Heart left ventricle (tissue), 16 donors: ENCODE data around the gene TJAP1. TPM values are rescaled to one million over a fixed set of nuclear protein-coding genes. Genes with fewer than 3 reads are reported as not detected.

Experiments
- ATAC-seq, 4 donors: fragments of 200-7000 bp; cut with Tn5 transposase; one replicate each; pipeline ENCODE4 v1.9.1; 2020 to 2022; ENCODE audit warnings: moderate library complexity in 4 of 4, mild to moderate bottlenecking in 3 of 4, moderate number of reproducible peaks in 1 of 4
- DNase-seq, 5 donors: peaks; one replicate each; pipeline ENCODE4 v3.0.0-alpha.2; 2020
- H3K27ac ChIP-seq, 12 donors: fragments of 200-600 bp; sonication (generic) in 4 of 12; one replicate each; pipeline versions ENCODE4 v1.5.0 to v1.8.0; 2016 to 2022; ENCODE audit warnings: mild to moderate bottlenecking in 2 of 12
- H3K27me3 ChIP-seq, 9 donors: fragments of 200-600 bp; sonication (generic) in 2 of 9; one replicate each; pipeline versions ENCODE4 v1.5.1 to v1.8.0; 2016 to 2022; ENCODE audit warnings: mild to moderate bottlenecking in 3 of 9
- H3K36me3 ChIP-seq, 9 donors: fragments of 200-600 bp; sonication (generic) in 2 of 9; one replicate each; pipeline versions ENCODE4 v1.5.0 to v1.8.0; 2018 to 2022; ENCODE audit warnings: mild to moderate bottlenecking in 2 of 9
- H3K4me1 ChIP-seq, 12 donors: fragments of 200-600 bp; sonication (generic) in 4 of 12; one replicate each; pipeline versions ENCODE4 v1.5.0 to v1.8.0; 2016 to 2022; ENCODE audit warnings: mild to moderate bottlenecking in 3 of 12
- H3K4me3 ChIP-seq, 12 donors: fragments of 200-600 bp; sonication (generic) in 4 of 12; one replicate each; pipeline versions ENCODE4 v1.5.0 to v1.8.0; 2017 to 2022; ENCODE audit warnings: mild to moderate bottlenecking in 9 of 12, moderate library complexity in 4 of 12
- H3K9me3 ChIP-seq, 12 donors: fragments of 200-600 bp; sonication (generic) in 4 of 12; one replicate each; pipeline versions ENCODE4 v1.5.0 to v1.8.0; 2016 to 2022; ENCODE audit warnings: mild to moderate bottlenecking in 1 of 12
- POLR2A ChIP-seq, 2 donors: fragments of 450-650 bp; IDR thresholded peaks; one replicate each; pipeline ENCODE4 v1.6.1; 2017; ENCODE audit warnings: antibody characterized with exemption in 2 of 2, mild to moderate bottlenecking in 2 of 2, moderate library complexity in 2 of 2
- WGBS, 4 donors: extraction: QIAGEN DNeasy Blood & Tissue Kit in 2 of 4; methylation state at CpG; one replicate each; pipeline versions ENCODE4 v1.1.5 to v1.1.7; 2013 to 2018; 5-methylcytosine and 5-hydroxymethylcytosine counted together
- intact Hi-C, 10 donors: fragments of 100-400 bp; cut with DNase I; formaldehyde crosslinking; loops; one replicate each; pipeline versions ENCODE4 v1.11.1 to v1.14.2; 2022
- polyA plus RNA-seq, 2 donors: library from polyadenylated mRNA; stranded (reverse); fragments of 200-250 nt; gene quantifications; one replicate each; pipeline ENCODE4 v1.2.3, GENCODE V29; 2013
- total RNA-seq, 9 donors: library from RNA; depleted of rRNA in 2 of 9; stranded (reverse); fragments of >200 nt in 2 of 9; fragmentation: NEBNext Ultra II Directional in 3 of 9; extraction: Animal tissue kit (Norgen Biotek cat#: 25700) in 3 of 9; gene quantifications; one replicate each; pipeline versions ENCODE4 v1.1.0 to v1.2.4, GENCODE V29; 2016 to 2023
- TF ChIP-seq, protein P1 (sequence below), 12 donors: fragments of 200-600 bp; sonication (generic) in 4 of 12; IDR thresholded peaks; one replicate each; pipeline versions ENCODE4 v1.5.0 to v1.8.0; 2018 to 2022; ENCODE audit warnings: antibody characterized with exemption in 12 of 12, mild to moderate bottlenecking in 5 of 12
- donor health status: ischemic (EF 13 %, LVEDD 7.1; RV severe dilation, severe dysfunction).
- donor health status: healthy with polysubstance abuse.
- donor health status: DM: no; HTN: yes; CAD: no.
- donor health status: DM: no; HTN: no; CAD: no.
- donor health status: ischemic (EF 25% LVEDD 6.9; RV normal size, moderate dysfunction).
- donor health status: ischemic (EF 25% LVEDD 5.7; RV mildly dilated, moderate dysfunction).
- donor health status: healthy.
- donor health status: DM: yes; HTN: yes; CAD: no.
- donor health status: ischemic (EF 35%, LVEDD 5.7; RV mildly dilated, moderate dysfunction).
- donor health status: nonischemic (EF 11% LVEDD 7.7; RV severe dilation, severe dysfunction).
- donor health status: DM: yes; HTN: yes; CAD: no.
- donor health status: PGD.
- donor health status: ischemic (EF 29% LVEDD 5.4; RV normal size, mild dysfunction).
- donor health status: nonischemic (EF 23%, LVEDD 6.1; RV moderate dilation, normal function).

The TJAP1 gene
- total and polyA plus RNA-seq, 11 donors = 16.5 to 34.5 (median 18.7) TPM

GRCh38 chr6:43509984-43510826 is 32.8 kb downstream of the TJAP1 start, which contains the start of gene LRRC73:
Gene LRRC73, minus strand, starts transcription at chr6:43510346. Its CDS starts 561 bp downstream, at chr6:43509785.
- TF ChIP-seq POLR2A (IDR thresholded peaks at IDR 0.05) = peak in 1 of 2 donors; percentile 47
- TF ChIP-seq, protein P1, sequence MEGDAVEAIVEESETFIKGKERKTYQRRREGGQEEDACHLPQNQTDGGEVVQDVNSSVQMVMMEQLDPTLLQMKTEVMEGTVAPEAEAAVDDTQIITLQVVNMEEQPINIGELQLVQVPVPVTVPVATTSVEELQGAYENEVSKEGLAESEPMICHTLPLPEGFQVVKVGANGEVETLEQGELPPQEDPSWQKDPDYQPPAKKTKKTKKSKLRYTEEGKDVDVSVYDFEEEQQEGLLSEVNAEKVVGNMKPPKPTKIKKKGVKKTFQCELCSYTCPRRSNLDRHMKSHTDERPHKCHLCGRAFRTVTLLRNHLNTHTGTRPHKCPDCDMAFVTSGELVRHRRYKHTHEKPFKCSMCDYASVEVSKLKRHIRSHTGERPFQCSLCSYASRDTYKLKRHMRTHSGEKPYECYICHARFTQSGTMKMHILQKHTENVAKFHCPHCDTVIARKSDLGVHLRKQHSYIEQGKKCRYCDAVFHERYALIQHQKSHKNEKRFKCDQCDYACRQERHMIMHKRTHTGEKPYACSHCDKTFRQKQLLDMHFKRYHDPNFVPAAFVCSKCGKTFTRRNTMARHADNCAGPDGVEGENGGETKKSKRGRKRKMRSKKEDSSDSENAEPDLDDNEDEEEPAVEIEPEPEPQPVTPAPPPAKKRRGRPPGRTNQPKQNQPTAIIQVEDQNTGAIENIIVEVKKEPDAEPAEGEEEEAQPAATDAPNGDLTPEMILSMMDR (IDR thresholded peaks at IDR 0.05) = no peak
- H3K27me3 ChIP-seq = peaks cover 0 to 16% (median 0%) of the 10 kb centered on the region in 9 donors
- peak within 1 kb of the TSS; percentile 2 to 80 (median 66) for H3K27ac ChIP-seq
- DNase-seq = peak; percentile 89 to 96 (median 92)
- peaks cover 0 to 54% (median 44%) of the 10 kb centered on the region in 9 donors for H3K36me3 ChIP-seq
- intact Hi-C loops = loop anchor here in 9 of 10 donors (5.0 to 10.0 kb wide), 7 partner anchors 123 to 255 kb away; partner anchors contain the start of gene ZNF318 (in 4 of the 9)
- H3K9me3 ChIP-seq = no peaks in the 10 kb centered on the region
- WGBS, 4 donors = 4 to 34% (median 7%) methylated on average over 18 to 96 of the region's 96 CpGs
- H3K4me3 ChIP-seq = peak within 1 kb of the TSS; percentile 53 to 83 (median 74)
- H3K4me1 ChIP-seq = peaks cover 17 to 78% (median 56%) of the 10 kb centered on the region in 12 donors
- ATAC-seq = peak; percentile 36 to 80 (median 77)

- H3K27ac ChIP-seq = peak overlapping the region; percentile 2 to 80 (median 66)
- peak overlapping the region in 11 of 12 donors; percentile 53 to 83 (median 74) for H3K4me3 ChIP-seq
- intact Hi-C loops = no loop called here
- no peaks in the 10 kb centered on the region for H3K9me3 ChIP-seq
- ATAC-seq (peak in 2 of 4 donors; percentile 1 to 3), DNase-seq (no peak)
- H3K27me3 ChIP-seq = peaks cover 0 to 16% (median 0%) of the 10 kb centered on the region in 9 donors
- H3K36me3 ChIP-seq = peaks cover 0 to 53% (median 43%) of the 10 kb centered on the region in 9 donors
- TF ChIP-seq, protein P1 (IDR thresholded peaks at IDR 0.05) = no peak
- no peak for TF ChIP-seq POLR2A (IDR thresholded peaks at IDR 0.05)
- H3K4me1 ChIP-seq = peaks cover 22 to 84% (median 62%) of the 10 kb centered on the region in 12 donors
- 79 to 88% (median 84%) methylated on average over 10 of the region's 10 CpGs for WGBS, 4 donors
These were observed 33.4 kb downstream of the TJAP1 start for GRCh38 chr6:43510827-43511163.

DNA sequence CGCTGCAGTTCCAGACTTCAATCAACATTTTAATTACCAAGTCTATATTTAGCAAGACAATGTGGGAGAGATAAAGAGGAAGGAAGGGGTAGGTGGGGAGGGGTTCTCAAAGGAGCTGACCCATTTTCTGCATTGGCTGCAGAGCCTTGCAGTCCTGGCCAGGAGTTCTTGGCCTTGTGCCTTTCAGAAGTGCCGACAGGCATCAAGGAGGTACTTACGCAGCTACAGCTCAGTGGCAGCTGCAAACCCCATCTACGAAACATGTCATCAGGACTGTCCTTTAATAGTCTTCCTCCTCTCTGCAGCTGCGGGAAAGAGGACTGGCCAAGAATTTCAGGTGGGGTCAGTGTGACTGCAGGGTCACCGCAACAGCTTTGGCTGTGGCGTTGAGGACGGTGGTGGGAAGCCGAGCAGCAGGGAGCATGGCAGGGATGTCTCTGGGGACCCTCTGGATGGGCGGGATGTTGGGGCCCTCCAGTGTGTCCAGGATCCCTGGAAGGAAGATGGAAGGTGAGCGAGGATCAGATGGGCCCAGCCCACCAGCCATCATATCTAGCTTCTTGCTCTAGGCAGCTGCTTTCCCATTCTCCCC is 34.5 kb downstream of the TJAP1 start:
- peak in 3 of 5 donors; percentile 73 to 84 (median 77) for DNase-seq
- Histone ChIP-seq H3K4me1 (peaks cover 26 to 82% (median 64%) of the 10 kb centered on the region in 12 donors), H3K27me3 (peaks cover 0 to 16% (median 0%) of the 10 kb centered on the region in 9 donors), H3K4me3 (no peak overlapping the region), H3K27ac (peak overlapping the region in 10 of 12 donors; percentile 37 to 80 (median 71)), H3K9me3 (no peaks in the 10 kb centered on the region), H3K36me3 (peaks cover 0 to 50% (median 43%) of the 10 kb centered on the region in 9 donors)
- intact Hi-C loops = no loop called here
- TF ChIP-seq, protein P1 (IDR thresholded peaks at IDR 0.05) = no peak
- no peak for TF ChIP-seq POLR2A (IDR thresholded peaks at IDR 0.05)
- 24 to 29% (median 26%) methylated on average over 9 to 11 of the region's 11 CpGs for WGBS, 4 donors
- ATAC-seq = peak; percentile 21 to 57 (median 47)
